Mesenchymal stem cell (in vitro differentiated cells and primary cell): ENCODE data around the gene DEFB131A.
"Not testable (repeated sequence)": the region's sequence is repeated elsewhere in the genome, so short reads cannot be mapped to it uniquely, and the experiment has no call there.

Source experiments
- DNase-seq: peaks from one replicate; pipeline ENCODE4 v3.0.0-alpha.2; 2013
- H2AFZ ChIP-seq: one replicate; pipeline ENCODE4 v1.6.1; 2013; ENCODE audit warnings: low read depth, mild to moderate bottlenecking, control low read depth, inconsistent platforms, low read length, moderate library complexity
- H2AK5ac ChIP-seq: 2 replicates; pipeline ENCODE4 v1.6.1; 2013; ENCODE audit warnings: low read length, moderate library complexity, mild to moderate bottlenecking, inconsistent platforms; ENCODE audit not compliant: severe bottlenecking
- H2BK120ac ChIP-seq: one replicate; pipeline ENCODE4 v1.6.1; 2013; ENCODE audit warnings: low read depth, mild to moderate bottlenecking, inconsistent platforms, low read length, moderate library complexity
- H2BK12ac ChIP-seq, 2 experiments: one replicate each; pipeline ENCODE4 v1.6.1; 2013; ENCODE audit warnings: inconsistent platforms in 2 of 2, low read length in 2 of 2, mild to moderate bottlenecking in 2 of 2, moderate library complexity in 2 of 2, control low read depth in 1 of 2
- H2BK15ac ChIP-seq: one replicate; pipeline ENCODE4 v1.6.1; 2013; ENCODE audit warnings: mild to moderate bottlenecking, low read depth, inconsistent platforms; ENCODE audit not compliant: poor library complexity, severe bottlenecking
- H2BK5ac ChIP-seq: 2 replicates; pipeline ENCODE4 v1.6.1; 2013; ENCODE audit warnings: low read depth, mild to moderate bottlenecking, low read length, control low read depth, inconsistent platforms; ENCODE audit not compliant: poor library complexity, severe bottlenecking
- H3K14ac ChIP-seq, 2 experiments: one replicate each; pipeline ENCODE4 v1.6.1; 2013; ENCODE audit warnings: inconsistent platforms in 2 of 2, low read length in 2 of 2, control low read depth in 1 of 2, mild to moderate bottlenecking in 1 of 2, moderate library complexity in 1 of 2
- H3K18ac ChIP-seq, 2 experiments: one replicate each; pipeline ENCODE4 v1.6.1; 2013; ENCODE audit warnings: inconsistent platforms in 2 of 2, low read length in 2 of 2, control low read depth in 1 of 2, low read depth in 1 of 2, mild to moderate bottlenecking in 1 of 2
- H3K23ac ChIP-seq, 2 experiments: one replicate each; pipeline ENCODE4 v1.6.1; 2013; ENCODE audit warnings: inconsistent platforms in 2 of 2, low read length in 2 of 2, mild to moderate bottlenecking in 2 of 2, moderate library complexity in 2 of 2, control low read depth in 1 of 2
- H3K27ac ChIP-seq: 2 replicates; pipeline ENCODE4 v1.5.1; 2013; ENCODE audit warnings: mild to moderate bottlenecking, moderate library complexity, low read length, control low read depth, inconsistent platforms; ENCODE audit not compliant: poor library complexity, severe bottlenecking
- H3K27me3 ChIP-seq, 2 experiments: 2 replicates each; pipeline versions ENCODE4 v1.6.1 to v1.7.0; 2013; ENCODE audit warnings: low read length in 2 of 2, mild to moderate bottlenecking in 2 of 2, moderate library complexity in 2 of 2, control low read depth in 1 of 2, inconsistent platforms in 1 of 2; ENCODE audit not compliant: control insufficient read depth in 1 of 2, insufficient read depth in 1 of 2
- H3K36me3 ChIP-seq, 2 experiments: 2 replicates each; pipeline versions ENCODE4 v1.6.1 to v1.7.0; 2013; ENCODE audit warnings: low read length in 2 of 2, control low read depth in 1 of 2, inconsistent platforms in 1 of 2, low read depth in 1 of 2, mild to moderate bottlenecking in 1 of 2; ENCODE audit not compliant: insufficient read depth in 2 of 2, control insufficient read depth in 1 of 2
- H3K4ac ChIP-seq, 2 experiments: one replicate each; pipeline ENCODE4 v1.6.1; 2013; ENCODE audit warnings: inconsistent platforms in 2 of 2, low read length in 2 of 2, mild to moderate bottlenecking in 2 of 2, moderate library complexity in 2 of 2, control low read depth in 1 of 2, low read depth in 1 of 2
- H3K4me1 ChIP-seq: 2 replicates; pipeline ENCODE4 v1.6.1; 2013; ENCODE audit warnings: low read depth, low read length, control low read depth; ENCODE audit not compliant: control insufficient read depth, insufficient read depth
- H3K4me2 ChIP-seq: 2 replicates; pipeline ENCODE4 v1.6.1; 2013; ENCODE audit warnings: low read length, mild to moderate bottlenecking, inconsistent platforms; ENCODE audit not compliant: poor library complexity, severe bottlenecking
- H3K4me3 ChIP-seq, 2 experiments: 2 replicates each; pipeline versions ENCODE4 v1.5.1 to v1.7.0; 2013; ENCODE audit warnings: low read length in 2 of 2, mild to moderate bottlenecking in 2 of 2, control low read depth in 1 of 2, low read depth in 1 of 2; ENCODE audit not compliant: insufficient read depth in 1 of 2
- H3K79me1 ChIP-seq: replicated peaks from 2 replicates; pipeline ENCODE4 v1.6.1; 2013; ENCODE audit warnings: mild to moderate bottlenecking, control low read depth, low read length, inconsistent platforms; ENCODE audit not compliant: poor library complexity, severe bottlenecking
- H3K9ac ChIP-seq: 2 replicates; pipeline ENCODE4 v1.7.0; 2013; ENCODE audit warnings: mild to moderate bottlenecking, low read length, moderate library complexity
- H3K9me3 ChIP-seq: 2 replicates; pipeline ENCODE4 v1.7.0; 2013; ENCODE audit warnings: mild to moderate bottlenecking, low read length; ENCODE audit not compliant: control insufficient read depth
- H4K8ac ChIP-seq: one replicate; pipeline ENCODE4 v1.6.1; 2013; ENCODE audit warnings: inconsistent platforms, mild to moderate bottlenecking, low read length, moderate library complexity
- H4K91ac ChIP-seq: one replicate; pipeline ENCODE4 v1.6.1; 2013; ENCODE audit warnings: mild to moderate bottlenecking, low read length, inconsistent platforms
- WGBS: methylation state at CpG from one replicate; pipeline ENCODE4 v1.1.7; 2013; ENCODE audit warnings: mixed read lengths; 5-methylcytosine and 5-hydroxymethylcytosine counted together

Gene DEFB131A

GRCh38 chr4:9495443-9495842 is 51.2 kb downstream of the DEFB131A start:
- not testable (repeated sequence) for H2AFZ ChIP-seq, H3K9ac ChIP-seq, H2BK120ac ChIP-seq, H3K9me3 ChIP-seq, DNase-seq, H2BK15ac ChIP-seq, H2BK5ac ChIP-seq, H3K4me2 ChIP-seq, H2AK5ac ChIP-seq, H3K4me1 ChIP-seq, H3K36me3 ChIP-seq, H3K23ac ChIP-seq, H3K27me3 ChIP-seq, H3K14ac ChIP-seq, H4K91ac ChIP-seq, H3K79me1 ChIP-seq, H4K8ac ChIP-seq, H3K4ac ChIP-seq, H3K18ac ChIP-seq, H3K27ac ChIP-seq, H2BK12ac ChIP-seq, H3K4me3 ChIP-seq
- WGBS, result 28% methylated on average over 9 of the region's 12 CpGs

DNA sequence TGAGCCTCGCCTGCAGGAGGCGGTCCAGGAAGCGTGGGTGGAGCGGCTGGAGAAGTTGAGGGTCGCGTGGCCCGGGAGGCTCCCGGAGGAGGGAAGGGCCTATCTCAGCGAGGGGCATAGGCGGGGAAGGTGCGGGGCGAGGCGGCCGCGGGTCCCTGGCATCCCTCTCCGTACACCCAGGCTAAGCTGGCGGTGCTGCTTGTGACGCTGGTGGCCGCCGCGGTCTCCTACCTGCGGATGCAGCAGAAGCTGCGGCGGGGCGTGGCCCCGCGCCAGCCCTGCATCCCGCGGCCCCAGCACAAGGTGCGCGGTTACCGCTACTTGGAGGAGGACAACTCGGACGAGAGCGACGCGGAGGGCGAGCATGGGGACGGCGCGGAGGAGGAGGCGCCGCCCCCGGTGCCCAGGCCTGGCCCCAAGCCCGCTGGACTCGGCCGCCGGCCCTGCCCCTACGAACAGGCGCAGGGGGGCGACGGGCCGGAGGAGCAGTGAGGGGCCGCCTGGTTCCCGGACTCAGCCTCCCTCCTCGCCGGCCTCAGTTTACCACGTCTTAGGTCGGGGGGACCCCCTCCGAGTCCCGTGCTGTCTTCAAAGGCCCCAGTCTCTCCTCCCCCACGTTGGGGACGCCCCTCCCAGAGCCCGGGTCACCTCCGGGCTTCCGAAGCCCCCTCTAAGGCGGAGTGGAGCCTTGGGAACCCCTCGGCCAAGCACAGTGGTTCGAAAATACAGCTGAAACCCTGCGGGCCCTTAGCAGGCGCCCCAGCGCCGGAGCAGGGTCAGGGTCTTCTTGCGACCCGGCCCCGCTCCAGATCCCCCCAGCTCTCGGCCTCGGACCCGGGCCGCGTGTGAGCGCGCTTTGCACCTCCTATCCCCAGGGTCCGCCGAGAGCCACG is 53.6 kb downstream of the DEFB131A start:
- not testable (repeated sequence) for H3K4me3 ChIP-seq, H3K4ac ChIP-seq
- WGBS, result 6% methylated on average over 57 of the region's 86 CpGs

GRCh38 chr4:9498468-9499040 is 54.3 kb downstream of the DEFB131A start:
- H2BK15ac ChIP-seq, result not testable (repeated sequence)
- 23% methylated on average over 20 of the region's 33 CpGs for WGBS

More for the DNA sequence above, 53.6 kb downstream of the DEFB131A start:
- H2BK5ac ChIP-seq, H4K8ac ChIP-seq, H3K36me3 ChIP-seq, H2BK120ac ChIP-seq, H2AFZ ChIP-seq, DNase-seq, H3K27me3 ChIP-seq, H2BK15ac ChIP-seq, H2BK12ac ChIP-seq, H3K27ac ChIP-seq, H2AK5ac ChIP-seq, H3K18ac ChIP-seq, H3K4me1 ChIP-seq, H3K23ac ChIP-seq, H3K4me2 ChIP-seq, H3K14ac ChIP-seq, H4K91ac ChIP-seq, H3K9ac ChIP-seq, H3K79me1 ChIP-seq, H3K9me3 ChIP-seq: not testable (repeated sequence)

DNA sequence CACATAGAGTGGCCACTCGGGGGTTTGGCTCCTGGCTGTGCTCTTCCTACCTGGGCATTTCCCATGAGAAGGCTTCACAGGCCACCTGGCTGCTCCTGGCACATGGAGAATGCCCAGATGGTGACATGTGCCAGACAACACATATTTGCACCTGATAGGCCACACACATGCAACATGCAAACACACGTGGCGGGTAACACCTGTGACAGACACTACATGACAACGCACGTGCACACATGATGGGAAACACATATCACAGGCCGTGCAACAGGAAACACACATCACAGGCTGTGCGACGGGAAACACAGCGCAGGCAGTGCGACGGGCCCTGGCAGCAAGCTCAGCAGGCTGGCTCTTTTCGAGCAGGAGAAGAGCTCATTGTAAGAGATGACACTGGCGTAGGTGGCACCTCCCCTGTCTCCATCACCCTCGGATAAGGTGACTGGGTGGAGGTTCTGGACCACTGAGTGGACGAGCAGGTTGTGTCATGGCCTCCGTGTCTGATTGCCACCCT is 55.8 kb downstream of the DEFB131A start:
- not testable (repeated sequence) for H2BK15ac ChIP-seq, H2AFZ ChIP-seq, H3K4ac ChIP-seq, H3K4me1 ChIP-seq, H3K23ac ChIP-seq, H2BK5ac ChIP-seq, H3K27ac ChIP-seq, H3K18ac ChIP-seq, H3K79me1 ChIP-seq, DNase-seq, H2AK5ac ChIP-seq, H2BK120ac ChIP-seq, H3K9me3 ChIP-seq, H3K14ac ChIP-seq, H3K27me3 ChIP-seq, H4K8ac ChIP-seq, H3K4me2 ChIP-seq, H2BK12ac ChIP-seq, H3K36me3 ChIP-seq, H3K9ac ChIP-seq, H4K91ac ChIP-seq, H3K4me3 ChIP-seq
- WGBS, result 91% methylated on average over 16 of the region's 16 CpGs

More at GRCh38 chr4:9498468-9499040, 54.3 kb downstream of the DEFB131A start:
- not testable (repeated sequence) for H3K4me3 ChIP-seq, H3K9me3 ChIP-seq, H3K14ac ChIP-seq, H2AK5ac ChIP-seq, H4K91ac ChIP-seq, H3K23ac ChIP-seq, H3K4ac ChIP-seq, DNase-seq, H3K27me3 ChIP-seq, H3K79me1 ChIP-seq, H3K4me1 ChIP-seq, H2BK5ac ChIP-seq, H3K27ac ChIP-seq, H3K36me3 ChIP-seq, H2BK12ac ChIP-seq, H3K9ac ChIP-seq, H2AFZ ChIP-seq, H2BK120ac ChIP-seq, H3K18ac ChIP-seq, H3K4me2 ChIP-seq, H4K8ac ChIP-seq
